H1 (cell line): ENCODE results near the gene RMDN2. TPM values are rescaled to one million over a fixed set of nuclear protein-coding genes. Genes with fewer than 3 reads are reported as not detected.

Source experiments
- CTCF ChIA-PET: fragments of 300-600 bp; sonication (Branson Sonifier 250); formaldehyde crosslinking; loops from one replicate; lab custom pipeline; 2021; ENCODE audit not compliant: partially characterized antibody; lab: Charles Lee
- POLR2A ChIA-PET: fragments of 300-600 bp; sonication (Branson Sonifier 250); formaldehyde crosslinking; loops from one replicate; lab custom pipeline; 2021; ENCODE audit warnings: inconsistent platforms; ENCODE audit not compliant: partially characterized antibody; lab: Charles Lee
- DNase-seq, 2 experiments: peaks; one replicate each; pipeline versions ENCODE4 v3.0.0 to v3.0.0-alpha.2; 2010 to 2022; ENCODE audit warnings: low spot score in 2 of 2, low read depth in 1 of 2, mixed read lengths in 1 of 2
- FAIRE-seq: peaks from 2 replicates; lab custom pipeline; 2011; peaks lifted over from hg19 to GRCh38; lab: Jason Lieb, UNC
- H2AFZ ChIP-seq: 2 replicates; pipeline ENCODE4 v1.8.1; 2012; ENCODE audit warnings: low read length, inconsistent platforms
- H2AK5ac ChIP-seq: 2 replicates; pipeline ENCODE4 v1.6.1; 2013; ENCODE audit warnings: low read depth, low read length
- H2BK120ac ChIP-seq: replicated peaks from 2 replicates; pipeline ENCODE3; 2013; ENCODE audit warnings: low read depth, low read length, inconsistent platforms
- H2BK12ac ChIP-seq: 2 replicates; pipeline ENCODE4 v1.6.1; 2013; ENCODE audit warnings: low read depth, low read length
- H2BK15ac ChIP-seq: 2 replicates; pipeline ENCODE4 v1.6.1; 2013; ENCODE audit warnings: low read length
- H2BK20ac ChIP-seq: 2 replicates; pipeline ENCODE4 v1.6.1; 2013; ENCODE audit warnings: low read length
- H2BK5ac ChIP-seq: 2 replicates; pipeline ENCODE4 v1.6.1; 2013; ENCODE audit warnings: low read depth, low read length
- H3K14ac ChIP-seq: 2 replicates; pipeline ENCODE4 v1.6.1; 2013; ENCODE audit warnings: inconsistent platforms; ENCODE audit not compliant: insufficient read length
- H3K18ac ChIP-seq: 2 replicates; pipeline ENCODE4 v1.6.1; 2013; ENCODE audit warnings: low read length; ENCODE audit errors: extremely low read depth
- H3K23ac ChIP-seq: 2 replicates; pipeline ENCODE4 v1.6.1; 2013; ENCODE audit warnings: inconsistent platforms; ENCODE audit not compliant: insufficient read length
- H3K23me2 ChIP-seq: 2 replicates; pipeline ENCODE4 v1.6.1; 2013; ENCODE audit warnings: low read depth, low read length
- H3K27ac ChIP-seq: 2 replicates; pipeline ENCODE4 v1.6.1; 2011; ENCODE audit warnings: low read depth, low read length, inconsistent platforms
- H3K27me3 ChIP-seq, 4 experiments: replicated peaks in 1 of 4; 1 replicate in 1 of 4; 2 replicates in 3 of 4; pipeline versions ENCODE4 v1.6.1 to v1.8.1; 2011 to 2013; ENCODE audit warnings: low read length in 3 of 4, mild to moderate bottlenecking in 3 of 4, inconsistent platforms in 2 of 4, mixed read lengths in 2 of 4, moderate library complexity in 1 of 4; ENCODE audit not compliant: control insufficient read depth in 3 of 4, insufficient read depth in 3 of 4; ENCODE audit errors: extremely low read depth in 1 of 4
- H3K36me3 ChIP-seq, 4 experiments: 2 replicates each; pipeline versions ENCODE4 v1.6.1 to v1.8.1; 2011 to 2013; ENCODE audit warnings: mild to moderate bottlenecking in 4 of 4, low read length in 3 of 4, moderate library complexity in 2 of 4, control low read depth in 1 of 4, inconsistent platforms in 1 of 4; ENCODE audit not compliant: insufficient read depth in 4 of 4, control insufficient read depth in 2 of 4
- H3K4ac ChIP-seq: replicated peaks from 2 replicates; pipeline ENCODE3; 2013; ENCODE audit warnings: low read length, low read depth, mixed read lengths, inconsistent platforms; ENCODE audit not compliant: insufficient read length
- H3K4me1 ChIP-seq, 4 experiments: replicated peaks in 1 of 4; 1 replicate in 1 of 4; 2 replicates in 3 of 4; pipeline versions ENCODE4 v1.6.1 to v1.8.1; 2011 to 2013; ENCODE audit warnings: low read length in 3 of 4, inconsistent platforms in 2 of 4, mixed read lengths in 1 of 4; ENCODE audit not compliant: insufficient read depth in 4 of 4, control insufficient read depth in 3 of 4
- H3K4me2 ChIP-seq, 2 experiments: 2 replicates each; pipeline versions ENCODE4 v1.6.1 to v1.8.1; 2011 to 2013; ENCODE audit warnings: low read depth in 2 of 2, low read length in 2 of 2, control low read depth in 1 of 2, inconsistent platforms in 1 of 2, mild to moderate bottlenecking in 1 of 2; ENCODE audit not compliant: insufficient read depth in 1 of 2
- H3K4me3 ChIP-seq, 4 experiments: fragments of 200-600, 300-600 bp in 1 of 4; sonication (generic), shearing (Covaris generic), sonication (Bioruptor Twin) in 1 of 4; 2 replicates each; pipeline versions ENCODE4 v1.5.1 to v1.8.1; 2011 to 2016; ENCODE audit warnings: low read length in 4 of 4, low read depth in 3 of 4, control low read depth in 2 of 4, inconsistent platforms in 2 of 4, mild to moderate bottlenecking in 2 of 4, mixed read lengths in 1 of 4, moderate library complexity in 1 of 4; ENCODE audit not compliant: insufficient read depth in 2 of 4; ENCODE audit errors: extremely low read depth in 1 of 4
- H3K56ac ChIP-seq: replicated peaks from 2 replicates; pipeline ENCODE3; 2013; ENCODE audit warnings: low read depth, mild to moderate bottlenecking, mixed read lengths, low read length, inconsistent platforms; ENCODE audit not compliant: insufficient read length
- H3K79me1 ChIP-seq: 2 replicates; pipeline ENCODE4 v1.6.1; 2013; ENCODE audit warnings: low read depth, low read length, control low read depth
- H3K79me2 ChIP-seq, 2 experiments: 2 replicates each; pipeline versions ENCODE4 v1.6.1 to v1.8.1; 2012 to 2013; ENCODE audit warnings: low read length in 2 of 2, mild to moderate bottlenecking in 2 of 2, inconsistent platforms in 1 of 2; ENCODE audit not compliant: insufficient read depth in 2 of 2, control insufficient read depth in 1 of 2
- H3K9ac ChIP-seq, 4 experiments: replicated peaks in 1 of 4; 1 replicate in 1 of 4; 2 replicates in 3 of 4; pipeline versions ENCODE4 v1.6.1 to v1.8.1; 2011 to 2013; ENCODE audit warnings: low read depth in 3 of 4, low read length in 3 of 4, control low read depth in 2 of 4, mild to moderate bottlenecking in 2 of 4, moderate library complexity in 2 of 4, inconsistent platforms in 1 of 4; ENCODE audit errors: extremely low read depth in 1 of 4
- H3K9me3 ChIP-seq, 2 experiments: 2 replicates each; pipeline versions ENCODE4 v1.6.1 to v1.8.1; 2012 to 2013; ENCODE audit warnings: mild to moderate bottlenecking in 2 of 2, moderate library complexity in 2 of 2, control low read depth in 1 of 2, inconsistent platforms in 1 of 2, low read depth in 1 of 2, low read length in 1 of 2, mixed read lengths in 1 of 2; ENCODE audit not compliant: insufficient read depth in 2 of 2
- H4K20me1 ChIP-seq, 2 experiments: replicated peaks in 1 of 2; 2 replicates each; pipeline versions ENCODE3 to v1.8.1; 2011 to 2013; ENCODE audit warnings: inconsistent platforms in 2 of 2, low read length in 2 of 2, mild to moderate bottlenecking in 1 of 2; ENCODE audit not compliant: insufficient read depth in 2 of 2, control insufficient read depth in 1 of 2
- H4K5ac ChIP-seq: 2 replicates; pipeline ENCODE4 v1.6.1; 2013; ENCODE audit warnings: low read length, low read depth, mixed read lengths, inconsistent platforms; ENCODE audit not compliant: insufficient read length
- H4K8ac ChIP-seq: 2 replicates; pipeline ENCODE4 v1.8.0; 2013; ENCODE audit warnings: mild to moderate bottlenecking, moderate library complexity, low read length, inconsistent platforms; ENCODE audit not compliant: insufficient read depth; ENCODE audit errors: extremely low read depth
- H4K91ac ChIP-seq: replicated peaks from 2 replicates; pipeline ENCODE3; 2013; ENCODE audit warnings: low read length, mixed read lengths, inconsistent platforms; ENCODE audit not compliant: insufficient read length
- WGBS, 2 experiments: shearing (Covaris generic) in 1 of 2; methylation state at CpG; one replicate each; pipeline versions ENCODE4 v1.1.6 to v1.1.7; 2013 to 2015; ENCODE audit warnings: low lambda C conversion rate in 2 of 2, mixed read lengths in 2 of 2, inconsistent platforms in 1 of 2, low coverage in 1 of 2, missing lambda C conversion rate in 1 of 2; ENCODE audit not compliant: insufficient replicate concordance in 2 of 2, insufficient coverage in 1 of 2, insufficient read length in 1 of 2; ENCODE audit errors: extremely low coverage in 1 of 2, missing lambda C conversion rate in 1 of 2; 5-methylcytosine and 5-hydroxymethylcytosine counted together
- polyA plus RNA-seq, 7 experiments: library from polyadenylated mRNA; depleted of rRNA in 3 of 7; stranded (reverse) in 5 of 7; unstranded in 2 of 7; fragments of >200 nt in 5 of 7; fragments of 200-250 nt in 2 of 7; gene quantifications; 1 replicate in 5 of 7; 2 replicates in 1 of 7; 4 replicates in 1 of 7; pipeline versions ENCODE4 v1.2.1 to v1.2.3, GENCODE V29; 2011 to 2013; ENCODE audit warnings: missing spikeins in 2 of 7, mixed read lengths in 2 of 7
- total RNA-seq: library from RNA; stranded (reverse); fragmentation: NEBNext Ultra II Directional; extraction: Animal tissue kit (Norgen Biotek cat#: 25700); gene quantifications from 2 replicates; pipeline ENCODE4 v1.2.1, GENCODE V29; 2021

The RMDN2 gene
- total and polyA plus RNA-seq, 2 of the 8 experiments (the other 6 are each of a cell fraction or from before 2014, with no cell fraction given) = 0.53 to 3.0 TPM

DNA sequence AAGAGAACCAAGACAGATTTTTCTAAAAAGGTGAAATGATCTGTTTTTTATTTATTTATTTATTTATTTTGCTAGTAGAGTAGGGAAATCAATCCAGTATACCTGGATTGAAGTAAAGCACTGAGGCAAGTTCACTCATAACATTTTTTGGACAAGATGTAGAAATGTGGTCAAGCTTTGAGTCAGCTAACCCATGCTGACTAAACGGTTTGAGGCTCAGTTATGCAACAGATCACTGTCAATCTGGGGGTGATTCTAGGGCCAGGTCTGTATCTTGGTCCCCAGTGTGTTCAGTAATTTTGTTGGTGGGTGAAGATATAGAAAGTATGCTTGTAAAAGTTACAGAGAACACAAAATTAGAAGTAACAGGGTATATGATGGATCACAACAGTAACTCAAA lies 60.2 kb downstream of the RMDN2 start:
- H3K4me2 ChIP-seq = no peak overlapping the region
- 80% methylated on average over 1 of the region's 1 CpG; no CpG with 5 or more reads in 1 of the 2 experiments for WGBS, 2 experiments
- no peak for FAIRE-seq
- no peaks in the 10 kb centered on the region for H3K23me2 ChIP-seq
- H3K27ac ChIP-seq = no peak overlapping the region
- H3K4ac ChIP-seq = no peak overlapping the region
- no peak overlapping the region for H4K8ac ChIP-seq
- H3K79me1 ChIP-seq = no peaks in the 10 kb centered on the region
- H2BK5ac ChIP-seq = no peak overlapping the region
- H2BK120ac ChIP-seq = no peak overlapping the region
- peaks cover 0 to 2% (median 0%) of the 10 kb centered on the region in 4 experiments; a peak in 1 of 7 replicates for H3K27me3 ChIP-seq
- H4K5ac ChIP-seq = no peak overlapping the region
- no peak overlapping the region for H2BK15ac ChIP-seq
- no peak for DNase-seq
- ChIA-PET CTCF (interaction anchor here (0.6 kb wide), 4 partner anchors 52 to 846 kb away, joined by 3 to 5 read pairs (median 3); no protein-coding TSS in a partner anchor), POLR2A (no interaction called here)
- no peak overlapping the region for H4K91ac ChIP-seq
- H3K14ac ChIP-seq = no peak overlapping the region
- no peaks in the 10 kb centered on the region for H3K36me3 ChIP-seq
- H3K9ac ChIP-seq = no peak overlapping the region
- H3K18ac ChIP-seq = no peak overlapping the region
- H4K20me1 ChIP-seq = no peaks in the 10 kb centered on the region
- no peak overlapping the region for H3K23ac ChIP-seq
- no peak overlapping the region for H2BK12ac ChIP-seq
- peaks cover 0 to 3% (median 0%) of the 10 kb centered on the region in 4 experiments; a peak in 1 of 7 replicates for H3K4me1 ChIP-seq
- H3K56ac ChIP-seq = no peak overlapping the region
- H2BK20ac ChIP-seq = no peak overlapping the region
- no peaks in the 10 kb centered on the region for H3K9me3 ChIP-seq
- no peaks in the 10 kb centered on the region for H3K79me2 ChIP-seq
- no peak overlapping the region for H3K4me3 ChIP-seq
- H2AFZ ChIP-seq = no peak overlapping the region
- H2AK5ac ChIP-seq = no peak overlapping the region
